PFSK-1 (cell line): ENCODE data around the gene HSD3B1.

Source experiments
- FOXP2 ChIP-seq: optimal IDR thresholded peaks from 2 replicates; pipeline ENCODE3; 2011; ENCODE audit warnings: borderline replicate concordance, control low read depth, inconsistent platforms; ENCODE audit not compliant: insufficient read depth; ENCODE audit errors: extremely low read length, extremely low read depth
- POLR2AphosphoS5 ChIP-seq: IDR thresholded peaks from 2 replicates; pipeline ENCODE4 v1.6.1; 2012; ENCODE audit warnings: low read depth, mild to moderate bottlenecking, control low read depth, low read length, moderate library complexity
- SIN3A ChIP-seq: IDR thresholded peaks from 2 replicates; pipeline ENCODE4 v1.6.1; 2012; ENCODE audit warnings: mild to moderate bottlenecking, low read length, moderate library complexity, borderline replicate concordance; ENCODE audit not compliant: insufficient read depth
- TAF1 ChIP-seq: IDR thresholded peaks from 2 replicates; pipeline ENCODE4 v1.6.1; 2012; ENCODE audit warnings: low read length, control low read depth, borderline replicate concordance; ENCODE audit not compliant: insufficient read depth
- TF ChIP-seq, protein P1 (sequence below), 2 experiments: IDR thresholded peaks; 2 replicates each; pipeline versions ENCODE4 v1.6.1 to v1.8.0; 2011 to 2012; ENCODE audit warnings: low read depth in 2 of 2, low read length in 2 of 2, control low read depth in 1 of 2, inconsistent platforms in 1 of 2, mild to moderate bottlenecking in 1 of 2, moderate library complexity in 1 of 2; ENCODE audit not compliant: insufficient read depth in 1 of 2

HSD3B1 gene

DNA sequence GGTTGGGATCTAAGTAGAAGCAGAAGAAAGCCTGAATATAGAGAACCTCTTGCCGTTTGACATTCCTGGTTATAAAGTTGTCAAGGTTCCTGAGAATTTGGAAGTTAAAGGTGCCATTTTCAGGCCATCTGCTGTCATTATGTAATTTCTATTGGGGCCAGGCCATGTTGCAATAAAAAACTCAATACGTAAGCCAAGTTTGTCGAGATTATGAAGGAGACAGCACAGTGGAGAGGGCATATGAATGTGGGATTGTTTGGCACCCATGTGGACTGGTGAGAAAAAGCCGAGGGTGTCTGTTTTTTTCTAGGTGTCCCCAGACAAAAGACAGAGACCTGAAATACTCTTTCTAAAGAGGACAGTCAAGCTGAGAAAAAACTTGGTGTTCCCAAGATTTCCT lies 18.8 kb upstream of the HSD3B1 start:
- no peak for TF ChIP-seq TAF1

DNA sequence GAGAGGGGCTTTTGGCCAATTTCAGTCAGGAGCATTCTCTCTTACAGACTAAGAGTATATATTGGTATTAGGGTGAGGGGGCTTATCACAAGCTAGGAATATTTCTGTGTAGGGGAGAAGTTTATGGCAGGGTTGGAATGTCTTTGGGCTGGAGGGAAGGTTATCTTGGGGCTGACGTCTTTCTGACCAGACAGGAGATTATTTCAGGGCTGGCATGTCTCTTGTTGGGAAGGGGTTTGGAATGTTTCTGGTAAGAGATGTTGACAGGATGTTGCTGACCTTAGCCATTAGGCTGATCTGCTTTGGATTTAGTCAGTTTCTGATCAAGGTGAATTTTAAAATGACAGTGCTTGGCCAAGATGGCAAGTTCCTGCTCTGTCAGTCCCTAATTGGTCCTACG lies 17.8 kb upstream of the HSD3B1 start:
- TF ChIP-seq TAF1 (no peak), SIN3A (no peak), POLR2AphosphoS5 (no peak), FOXP2 (no peak)
- TF ChIP-seq, protein P1, sequence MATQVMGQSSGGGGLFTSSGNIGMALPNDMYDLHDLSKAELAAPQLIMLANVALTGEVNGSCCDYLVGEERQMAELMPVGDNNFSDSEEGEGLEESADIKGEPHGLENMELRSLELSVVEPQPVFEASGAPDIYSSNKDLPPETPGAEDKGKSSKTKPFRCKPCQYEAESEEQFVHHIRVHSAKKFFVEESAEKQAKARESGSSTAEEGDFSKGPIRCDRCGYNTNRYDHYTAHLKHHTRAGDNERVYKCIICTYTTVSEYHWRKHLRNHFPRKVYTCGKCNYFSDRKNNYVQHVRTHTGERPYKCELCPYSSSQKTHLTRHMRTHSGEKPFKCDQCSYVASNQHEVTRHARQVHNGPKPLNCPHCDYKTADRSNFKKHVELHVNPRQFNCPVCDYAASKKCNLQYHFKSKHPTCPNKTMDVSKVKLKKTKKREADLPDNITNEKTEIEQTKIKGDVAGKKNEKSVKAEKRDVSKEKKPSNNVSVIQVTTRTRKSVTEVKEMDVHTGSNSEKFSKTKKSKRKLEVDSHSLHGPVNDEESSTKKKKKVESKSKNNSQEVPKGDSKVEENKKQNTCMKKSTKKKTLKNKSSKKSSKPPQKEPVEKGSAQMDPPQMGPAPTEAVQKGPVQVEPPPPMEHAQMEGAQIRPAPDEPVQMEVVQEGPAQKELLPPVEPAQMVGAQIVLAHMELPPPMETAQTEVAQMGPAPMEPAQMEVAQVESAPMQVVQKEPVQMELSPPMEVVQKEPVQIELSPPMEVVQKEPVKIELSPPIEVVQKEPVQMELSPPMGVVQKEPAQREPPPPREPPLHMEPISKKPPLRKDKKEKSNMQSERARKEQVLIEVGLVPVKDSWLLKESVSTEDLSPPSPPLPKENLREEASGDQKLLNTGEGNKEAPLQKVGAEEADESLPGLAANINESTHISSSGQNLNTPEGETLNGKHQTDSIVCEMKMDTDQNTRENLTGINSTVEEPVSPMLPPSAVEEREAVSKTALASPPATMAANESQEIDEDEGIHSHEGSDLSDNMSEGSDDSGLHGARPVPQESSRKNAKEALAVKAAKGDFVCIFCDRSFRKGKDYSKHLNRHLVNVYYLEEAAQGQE (IDR thresholded peaks at IDR 0.05; ENCODE audit: insufficient read depth in 1 of 2, low read depth in 2 of 2, low read length in 2 of 2) = no peak

DNA sequence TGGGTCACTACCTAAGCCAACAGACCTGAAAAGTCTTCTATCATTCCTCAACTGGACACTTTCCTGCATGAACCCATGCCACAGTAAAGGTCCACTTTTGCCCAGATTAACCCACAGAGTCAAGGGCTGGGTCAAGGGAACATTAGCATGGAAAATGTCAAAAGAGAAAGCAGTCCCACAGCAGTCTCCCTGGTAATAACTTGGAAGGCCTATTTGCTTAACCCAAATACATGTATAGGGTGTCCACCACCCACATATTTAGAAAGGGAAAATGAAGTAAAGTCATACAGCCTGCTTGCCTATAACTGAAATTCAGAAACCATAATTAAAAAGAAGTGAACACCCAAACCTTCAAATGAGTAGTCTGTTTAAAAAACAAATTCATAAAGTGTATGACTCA lies 16.1 kb upstream of the HSD3B1 start:
- TF ChIP-seq SIN3A (no peak), POLR2AphosphoS5 (no peak), FOXP2 (no peak), TAF1 (no peak)
- TF ChIP-seq, protein P1 (IDR thresholded peaks at IDR 0.05; ENCODE audit: insufficient read depth in 1 of 2, low read depth in 2 of 2, low read length in 2 of 2) = no peak

DNA sequence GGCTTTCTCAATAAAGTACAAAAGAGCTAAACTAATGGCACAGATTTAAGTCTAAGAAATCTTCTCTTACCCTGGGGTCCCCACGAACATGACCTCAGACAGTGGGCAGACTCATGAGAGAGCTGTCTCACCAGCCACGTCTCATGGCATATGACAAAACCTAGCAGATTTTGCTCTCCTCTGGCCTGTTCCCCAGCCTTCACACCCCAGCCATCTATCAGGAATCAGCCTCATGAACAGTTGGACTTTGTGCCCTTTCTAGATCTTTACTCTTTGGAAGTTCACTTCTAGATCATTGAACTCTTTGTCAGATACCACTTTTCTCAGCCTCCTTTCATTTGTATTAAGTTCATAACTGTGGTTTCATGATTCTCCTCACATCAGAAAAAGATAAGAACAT lies 14.2 kb upstream of the HSD3B1 start:
- TF ChIP-seq, protein P1 (IDR thresholded peaks at IDR 0.05; ENCODE audit: insufficient read depth in 1 of 2, low read depth in 2 of 2, low read length in 2 of 2) = no peak

DNA sequence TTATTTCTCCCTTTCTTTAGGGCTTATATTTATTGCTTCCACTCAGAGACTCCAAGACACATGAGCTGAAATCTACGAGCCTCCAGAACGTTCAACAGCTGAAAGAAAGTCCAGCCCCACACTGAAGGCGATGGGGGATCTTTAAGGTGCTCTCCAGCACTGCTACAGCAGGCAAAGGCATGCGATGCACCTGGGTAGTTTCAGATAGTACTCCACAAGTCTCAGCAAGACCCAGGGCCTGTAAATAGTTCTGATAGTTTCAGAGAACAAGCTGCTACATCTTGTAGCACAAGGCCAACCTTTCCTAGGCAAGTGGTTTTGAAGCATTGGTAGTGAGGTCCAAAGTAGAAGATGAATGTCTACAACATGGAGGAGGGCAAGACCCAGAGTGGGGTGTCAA lies 2.2 kb upstream of the HSD3B1 start:
- TF ChIP-seq SIN3A (no peak), POLR2AphosphoS5 (no peak), FOXP2 (no peak), TAF1 (no peak)
- TF ChIP-seq, protein P1 (IDR thresholded peaks at IDR 0.05; ENCODE audit: insufficient read depth in 1 of 2, low read depth in 2 of 2, low read length in 2 of 2) = no peak
